Astrocyte (in vitro differentiated cells and primary cell): ENCODE measurements around the gene TICAM2. TPM values are rescaled to one million over a fixed set of nuclear protein-coding genes. Genes with fewer than 3 reads are reported as not detected.

ENCODE experiments used
- DNase-seq: peaks from one replicate; pipeline ENCODE4 v3.0.0-alpha.2; 2010; ENCODE audit warnings: low read depth
- FAIRE-seq: peaks from 2 replicates; lab custom pipeline; 2011; peaks lifted over from hg19 to GRCh38; lab: Jason Lieb, UNC
- H2AFZ ChIP-seq: 2 replicates; pipeline ENCODE4 v1.6.0; 2012; ENCODE audit warnings: low read depth, low read length, inconsistent platforms
- H3K27ac ChIP-seq: 2 replicates; pipeline ENCODE4 v1.5.1; 2011; ENCODE audit warnings: low read depth, low read length, inconsistent platforms
- H3K27me3 ChIP-seq: 2 replicates; pipeline ENCODE4 v1.6.0; 2011; ENCODE audit warnings: low read length, inconsistent platforms; ENCODE audit not compliant: insufficient read depth
- H3K36me3 ChIP-seq: 2 replicates; pipeline ENCODE4 v1.5.1; 2011; ENCODE audit warnings: low read length, inconsistent platforms; ENCODE audit not compliant: insufficient read depth
- H3K4me1 ChIP-seq: 2 replicates; pipeline ENCODE4 v1.5.1; 2011; ENCODE audit warnings: low read length, inconsistent platforms; ENCODE audit not compliant: insufficient read depth
- H3K4me2 ChIP-seq: 2 replicates; pipeline ENCODE4 v1.6.0; 2012; ENCODE audit warnings: low read length, inconsistent platforms
- H3K4me3 ChIP-seq: 2 replicates; pipeline ENCODE4 v1.5.1; 2011; ENCODE audit warnings: low read depth, mild to moderate bottlenecking, low read length, inconsistent platforms; ENCODE audit not compliant: insufficient read depth
- H3K79me2 ChIP-seq: 2 replicates; pipeline ENCODE4 v1.6.0; 2012; ENCODE audit warnings: mild to moderate bottlenecking, low read length, inconsistent platforms; ENCODE audit not compliant: insufficient read depth
- H3K9ac ChIP-seq: 2 replicates; pipeline ENCODE4 v1.6.0; 2012; ENCODE audit warnings: mild to moderate bottlenecking, low read length, inconsistent platforms
- H3K9me3 ChIP-seq: 2 replicates; pipeline ENCODE4 v1.5.1; 2012; ENCODE audit warnings: low read depth, mild to moderate bottlenecking, low read length, inconsistent platforms; ENCODE audit not compliant: insufficient read depth
- H4K20me1 ChIP-seq: 2 replicates; pipeline ENCODE4 v1.6.0; 2012; ENCODE audit warnings: low read length, inconsistent platforms; ENCODE audit not compliant: insufficient read depth
- H3K27ac Mint-ChIP-seq: one replicate; pipeline ENCODE4 v1.8.0; 2021; ENCODE audit warnings: mild to moderate bottlenecking, mixed read lengths; ENCODE audit not compliant: unreplicated experiment
- H3K27me3 Mint-ChIP-seq: one replicate; pipeline ENCODE4 v1.8.0; 2021; ENCODE audit warnings: low read depth, mixed read lengths; ENCODE audit not compliant: unreplicated experiment
- H3K36me3 Mint-ChIP-seq: one replicate; pipeline ENCODE4 v1.8.0; 2021; ENCODE audit warnings: low read depth, mixed read lengths; ENCODE audit not compliant: unreplicated experiment
- H3K4me1 Mint-ChIP-seq: one replicate; pipeline ENCODE4 v1.8.0; 2021; ENCODE audit warnings: low read depth, mixed read lengths; ENCODE audit not compliant: unreplicated experiment
- H3K4me3 Mint-ChIP-seq: one replicate; pipeline ENCODE4 v1.8.0; 2021; ENCODE audit warnings: mild to moderate bottlenecking, moderate library complexity, mixed read lengths; ENCODE audit not compliant: unreplicated experiment
- H3K9me3 Mint-ChIP-seq: one replicate; pipeline ENCODE4 v1.8.0; 2021; ENCODE audit warnings: mild to moderate bottlenecking, mixed read lengths; ENCODE audit not compliant: unreplicated experiment
- CTCF ChIP-seq: IDR thresholded peaks from 2 replicates; pipeline ENCODE4 v1.5.1; 2011; ENCODE audit warnings: low read depth, mild to moderate bottlenecking, inconsistent platforms, low read length, moderate library complexity; ENCODE audit not compliant: insufficient read depth
- EZH2 ChIP-seq: IDR thresholded peaks from 2 replicates; pipeline ENCODE4 v1.6.1; 2012; ENCODE audit warnings: mild to moderate bottlenecking, low read length, inconsistent platforms; ENCODE audit not compliant: insufficient read depth
- total RNA-seq: library from RNA; stranded (reverse); gene quantifications from 2 replicates; pipeline ENCODE4 v1.2.1, GENCODE V29; 2021

Gene TICAM2
- total RNA-seq, 1 donor from 2014 or later: 6.8 TPM

- peak overlapping the region; percentile 29 for H3K4me3 Mint-ChIP-seq
- peaks cover 63% of the 10 kb centered on the region for H3K79me2 ChIP-seq
- peak overlapping the region; percentile 90 for H3K4me3 ChIP-seq
Measured at GRCh38 chr5:115600766-115601165, 1.5 kb downstream of the TICAM2 start.

GRCh38 chr5:115599924-115600323, 2.4 kb downstream of the TICAM2 start:
- Histone ChIP-seq H3K79me2 (peaks cover 66% of the 10 kb centered on the region), H3K4me2 (peak overlapping the region; percentile 94), H2AFZ (no peak overlapping the region), H3K27ac (peak overlapping the region; percentile 32), H3K9me3 (no peaks in the 10 kb centered on the region), H4K20me1 (peaks cover 28% of the 10 kb centered on the region), H3K4me3 (no peak overlapping the region), H3K36me3 (no peaks in the 10 kb centered on the region), H3K9ac (peak overlapping the region; percentile 94), H3K4me1 (peaks cover 23% of the 10 kb centered on the region), H3K27me3 (no peaks in the 10 kb centered on the region)
- H3K9me3 Mint-ChIP-seq: no peaks in the 10 kb centered on the region
- no peaks in the 10 kb centered on the region for H3K27me3 Mint-ChIP-seq
- peaks cover 7% of the 10 kb centered on the region for H3K36me3 Mint-ChIP-seq
- H3K27ac Mint-ChIP-seq: no peak overlapping the region
- H3K4me1 Mint-ChIP-seq: peaks cover 15% of the 10 kb centered on the region
- TF ChIP-seq EZH2: no peak
- TF ChIP-seq CTCF: no peak
- peak; percentile 25 for DNase-seq
- FAIRE-seq: no peak
- peak overlapping the region; percentile 31 for H3K4me3 Mint-ChIP-seq

More at GRCh38 chr5:115600766-115601165, 1.5 kb downstream of the TICAM2 start:
- H3K4me2 ChIP-seq: peak overlapping the region; percentile 94
- peaks cover 7% of the 10 kb centered on the region for H3K36me3 Mint-ChIP-seq
- no peak overlapping the region for H2AFZ ChIP-seq
- H3K4me1 ChIP-seq: peaks cover 23% of the 10 kb centered on the region
- H3K27me3 Mint-ChIP-seq: no peaks in the 10 kb centered on the region
- DNase-seq (peak; percentile 23), FAIRE-seq (peak; percentile 13)
- peak overlapping the region; percentile 94 for H3K9ac ChIP-seq
- no peak overlapping the region for H3K27ac Mint-ChIP-seq
- no peaks in the 10 kb centered on the region for H3K9me3 ChIP-seq
- H3K36me3 ChIP-seq: no peaks in the 10 kb centered on the region
- H3K27me3 ChIP-seq: no peaks in the 10 kb centered on the region
- no peaks in the 10 kb centered on the region for H3K9me3 Mint-ChIP-seq
- H3K27ac ChIP-seq: peak overlapping the region; percentile 89
- H3K4me1 Mint-ChIP-seq: peaks cover 18% of the 10 kb centered on the region
- no peak for TF ChIP-seq CTCF
- no peak for TF ChIP-seq EZH2
- peaks cover 20% of the 10 kb centered on the region for H4K20me1 ChIP-seq

GRCh38 chr5:115599502-115599901, 2.8 kb downstream of the TICAM2 start:
- Histone ChIP-seq H3K79me2 (peaks cover 69% of the 10 kb centered on the region), H4K20me1 (peaks cover 33% of the 10 kb centered on the region), H3K36me3 (no peaks in the 10 kb centered on the region), H3K4me1 (peaks cover 23% of the 10 kb centered on the region), H3K27ac (peak overlapping the region; percentile 32), H2AFZ (no peak overlapping the region), H3K9ac (peak overlapping the region; percentile 94), H3K4me3 (no peak overlapping the region), H3K9me3 (no peaks in the 10 kb centered on the region), H3K4me2 (peak overlapping the region; percentile 94), H3K27me3 (no peaks in the 10 kb centered on the region)
- Mint-ChIP-seq H3K4me1 (peaks cover 15% of the 10 kb centered on the region), H3K4me3 (peak overlapping the region; percentile 31), H3K27me3 (no peaks in the 10 kb centered on the region), H3K27ac (no peak overlapping the region), H3K9me3 (no peaks in the 10 kb centered on the region), H3K36me3 (peaks cover 7% of the 10 kb centered on the region)
- FAIRE-seq: no peak
- DNase-seq: peak; percentile 23
- no peak for TF ChIP-seq CTCF
- TF ChIP-seq EZH2: no peak
